SK-N-SH treated with all-trans-retinoic acid at 6 μM for 48 hours (cell line): ENCODE data around the gene PADI3.

Experiments
- ATAC-seq: fragments of 200-7000 bp; cut with Tn5 transposase; 3 replicates; pipeline ENCODE4 v1.9.1; 2020; ENCODE audit warnings: mild to moderate bottlenecking, moderate library complexity
- ARNTL ChIP-seq: fragments of 450-650 bp; formaldehyde crosslinking; IDR thresholded peaks from 2 replicates; pipeline ENCODE4 v1.5.0; 2020; ENCODE audit warnings: low read depth, mild to moderate bottlenecking, moderate library complexity, borderline replicate concordance
- BACH2 ChIP-seq: fragments of 250-450 bp; sonication (Bioruptor Pico); IDR thresholded peaks from 2 replicates; pipeline ENCODE4 v1.9.0; 2021; ENCODE audit warnings: mild to moderate bottlenecking, borderline replicate concordance
- CSDC2 ChIP-seq: fragments of 250-450 bp; sonication (Bioruptor Pico); IDR thresholded peaks from 2 replicates; pipeline ENCODE4 v1.5.0; 2020; ENCODE audit warnings: mild to moderate bottlenecking, moderate library complexity
- ESRRG ChIP-seq: fragments of 250-450 bp; sonication (Bioruptor Pico); IDR thresholded peaks from 2 replicates; pipeline ENCODE4 v1.6.1; 2021; ENCODE audit warnings: mild to moderate bottlenecking
- GLIS3 ChIP-seq: fragments of 250-450 bp; sonication (Bioruptor Pico); IDR thresholded peaks from 2 replicates; pipeline ENCODE4 v1.5.0; 2020; ENCODE audit warnings: mild to moderate bottlenecking, moderate library complexity
- ISL1 ChIP-seq: fragments of 250-450 bp; sonication (Bioruptor Pico); IDR thresholded peaks from 2 replicates; pipeline ENCODE4 v2.1.2; 2022; ENCODE audit warnings: mild to moderate bottlenecking, moderate library complexity
- OSR1 ChIP-seq: fragments of 250-450 bp; sonication (Bioruptor Pico); IDR thresholded peaks from 2 replicates; pipeline ENCODE4 v1.8.0; 2022; ENCODE audit warnings: moderate library complexity, mild to moderate bottlenecking, inconsistent platforms
- PPARA ChIP-seq: fragments of 250-450 bp; sonication (Bioruptor Pico); IDR thresholded peaks from 2 replicates; pipeline ENCODE4 v1.5.0; 2020; ENCODE audit warnings: mild to moderate bottlenecking, borderline replicate concordance
- RARB ChIP-seq: fragments of 250-450 bp; sonication (Bioruptor Pico); IDR thresholded peaks from 2 replicates; pipeline ENCODE4 v1.8.0; 2021; ENCODE audit warnings: mild to moderate bottlenecking, moderate library complexity
- SNAI2 ChIP-seq: fragments of 250-450 bp; sonication (Bioruptor Pico); IDR thresholded peaks from 2 replicates; pipeline ENCODE4 v1.5.0; 2020; ENCODE audit warnings: mild to moderate bottlenecking, moderate library complexity
- TCF4 ChIP-seq: fragments of 250-450 bp; sonication (Bioruptor Pico); IDR thresholded peaks from 2 replicates; pipeline ENCODE4 v1.8.0; 2021; ENCODE audit warnings: mild to moderate bottlenecking, moderate library complexity, borderline replicate concordance
- TOX ChIP-seq: fragments of 250-450 bp; sonication (Bioruptor Pico); IDR thresholded peaks from 2 replicates; pipeline ENCODE4 v1.8.0; 2021; ENCODE audit warnings: mild to moderate bottlenecking, moderate library complexity, borderline replicate concordance
- ZFP3 ChIP-seq: fragments of 250-450 bp; sonication (Bioruptor Pico); IDR thresholded peaks from 2 replicates; pipeline ENCODE4 v1.5.0; 2020; ENCODE audit warnings: mild to moderate bottlenecking, moderate library complexity
- ZFP30 ChIP-seq: fragments of 450-650 bp; formaldehyde crosslinking; IDR thresholded peaks from 2 replicates; pipeline ENCODE4 v1.5.0; 2022; ENCODE audit warnings: mild to moderate bottlenecking, moderate library complexity
- ZNF565 ChIP-seq: fragments of 450-650 bp; formaldehyde crosslinking; conservative IDR thresholded peaks from 2 replicates; pipeline ENCODE4 v1.5.0; 2020; ENCODE audit warnings: low read depth, mild to moderate bottlenecking, moderate library complexity
- ZNF70 ChIP-seq: fragments of 450-650 bp; formaldehyde crosslinking; IDR thresholded peaks from 2 replicates; pipeline ENCODE4 v1.5.0; 2020; ENCODE audit warnings: mild to moderate bottlenecking, moderate library complexity
- ZNF8 ChIP-seq: fragments of 450-650 bp; formaldehyde crosslinking; IDR thresholded peaks from 2 replicates; pipeline ENCODE4 v1.5.0; 2020; ENCODE audit warnings: mild to moderate bottlenecking, moderate library complexity
- TF ChIP-seq, protein P1 (sequence below): fragments of 250-450 bp; sonication (Bioruptor Pico); IDR thresholded peaks from 2 replicates; pipeline ENCODE4 v1.5.1; 2021; ENCODE audit warnings: mild to moderate bottlenecking, moderate library complexity
- TF ChIP-seq, protein P2 (sequence below): fragments of 250-450 bp; sonication (Bioruptor Pico); IDR thresholded peaks from 2 replicates; pipeline ENCODE4 v1.5.1; 2020; ENCODE audit warnings: low read depth, mild to moderate bottlenecking, moderate library complexity
- TF ChIP-seq, protein P3 (sequence below): fragments of 250-450 bp; sonication (Bioruptor Pico); IDR thresholded peaks from 2 replicates; pipeline ENCODE4 v1.5.0; 2020; ENCODE audit warnings: mild to moderate bottlenecking, moderate library complexity

PADI3 gene

DNA sequence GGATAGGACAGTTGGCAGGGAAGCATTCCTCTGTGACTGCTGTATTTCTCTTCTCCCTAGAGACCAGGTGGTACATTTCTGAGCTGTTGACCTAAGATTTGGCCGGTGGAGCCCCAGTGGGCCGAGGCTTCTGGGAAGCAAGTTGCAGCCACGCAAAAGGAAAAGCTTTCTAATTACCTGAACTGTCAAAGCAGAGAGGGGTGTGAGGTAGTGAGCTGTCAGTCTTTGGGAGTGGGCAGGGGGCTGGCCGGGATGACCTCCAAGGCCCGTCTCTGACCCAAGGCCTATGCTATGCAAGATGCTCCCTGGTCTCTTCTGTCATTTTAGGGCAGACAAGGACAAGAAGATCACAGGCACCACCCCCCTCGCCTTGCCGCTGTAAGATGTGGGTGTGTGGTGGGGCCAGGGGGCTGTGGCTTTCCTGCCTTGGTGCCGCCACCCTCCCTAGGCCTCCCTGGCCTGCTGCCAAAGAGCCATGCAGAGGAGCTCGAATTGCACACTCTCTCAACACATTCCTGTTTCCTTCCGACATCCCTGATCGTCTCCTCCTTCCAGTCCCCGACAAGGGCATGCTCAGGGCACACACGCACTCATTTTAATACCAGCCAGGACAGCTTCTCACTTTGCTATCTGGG, 36.3 kb upstream of the PADI3 start:
- ATAC-seq: peak; percentile 78
- TF ChIP-seq BACH2 (CRISPR knock-in tag) (no peak), GLIS3 (CRISPR knock-in tag) (no peak), ESRRG (CRISPR knock-in tag) (no peak), CSDC2 (CRISPR knock-in tag) (no peak), ZNF8 (CRISPR knock-in tag) (no peak), ZNF565 (CRISPR knock-in tag) (no peak), ARNTL (CRISPR knock-in tag) (no peak), RARB (CRISPR knock-in tag) (no peak), OSR1 (no peak), TOX (CRISPR knock-in tag) (no peak)
- TF ChIP-seq, protein P1, sequence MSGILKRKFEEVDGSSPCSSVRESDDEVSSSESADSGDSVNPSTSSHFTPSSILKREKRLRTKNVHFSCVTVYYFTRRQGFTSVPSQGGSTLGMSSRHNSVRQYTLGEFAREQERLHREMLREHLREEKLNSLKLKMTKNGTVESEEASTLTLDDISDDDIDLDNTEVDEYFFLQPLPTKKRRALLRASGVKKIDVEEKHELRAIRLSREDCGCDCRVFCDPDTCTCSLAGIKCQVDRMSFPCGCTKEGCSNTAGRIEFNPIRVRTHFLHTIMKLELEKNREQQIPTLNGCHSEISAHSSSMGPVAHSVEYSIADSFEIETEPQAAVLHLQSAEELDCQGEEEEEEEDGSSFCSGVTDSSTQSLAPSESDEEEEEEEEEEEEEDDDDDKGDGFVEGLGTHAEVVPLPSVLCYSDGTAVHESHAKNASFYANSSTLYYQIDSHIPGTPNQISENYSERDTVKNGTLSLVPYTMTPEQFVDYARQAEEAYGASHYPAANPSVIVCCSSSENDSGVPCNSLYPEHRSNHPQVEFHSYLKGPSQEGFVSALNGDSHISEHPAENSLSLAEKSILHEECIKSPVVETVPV: no peak
- TF ChIP-seq, protein P2, sequence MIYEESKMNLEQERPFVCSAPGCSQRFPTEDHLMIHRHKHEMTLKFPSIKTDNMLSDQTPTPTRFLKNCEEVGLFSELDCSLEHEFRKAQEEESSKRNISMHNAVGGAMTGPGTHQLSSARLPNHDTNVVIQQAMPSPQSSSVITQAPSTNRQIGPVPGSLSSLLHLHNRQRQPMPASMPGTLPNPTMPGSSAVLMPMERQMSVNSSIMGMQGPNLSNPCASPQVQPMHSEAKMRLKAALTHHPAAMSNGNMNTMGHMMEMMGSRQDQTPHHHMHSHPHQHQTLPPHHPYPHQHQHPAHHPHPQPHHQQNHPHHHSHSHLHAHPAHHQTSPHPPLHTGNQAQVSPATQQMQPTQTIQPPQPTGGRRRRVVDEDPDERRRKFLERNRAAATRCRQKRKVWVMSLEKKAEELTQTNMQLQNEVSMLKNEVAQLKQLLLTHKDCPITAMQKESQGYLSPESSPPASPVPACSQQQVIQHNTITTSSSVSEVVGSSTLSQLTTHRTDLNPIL: no peak
- TF ChIP-seq, all 23 proteins: peak for 0

DNA sequence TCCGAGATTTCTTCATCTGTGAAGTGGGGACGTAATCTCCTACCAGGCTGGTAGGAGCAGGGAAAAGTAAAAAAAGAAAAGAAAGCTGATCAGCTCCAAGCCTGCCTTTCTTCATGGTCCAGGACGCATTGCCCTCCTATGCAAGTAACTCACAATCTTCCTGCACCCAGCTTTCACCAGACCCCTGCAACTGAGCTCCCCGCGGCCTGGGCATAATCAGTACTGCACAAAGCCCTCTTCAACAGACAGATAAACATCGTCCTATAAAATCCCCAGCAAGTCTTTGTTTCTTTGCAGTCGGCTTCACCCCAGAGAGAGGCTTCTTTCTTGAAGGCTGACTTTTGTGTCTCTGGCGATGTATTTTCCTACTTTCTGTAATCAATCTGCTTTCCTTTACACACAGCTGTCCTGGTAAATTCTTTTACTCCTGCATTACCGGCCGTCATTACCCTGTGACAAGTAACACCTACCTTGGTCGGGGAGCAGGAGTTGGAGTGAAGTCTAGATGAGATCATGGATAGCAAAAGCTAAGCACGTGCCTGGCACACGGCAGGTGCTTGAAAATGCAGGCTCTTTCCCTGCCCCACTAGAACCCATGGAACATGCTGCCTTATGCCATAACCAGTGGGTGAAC, 35.6 kb upstream of the PADI3 start:
- peak; percentile 15; the same call in 2 of the 3 replicates for ATAC-seq
- TF ChIP-seq TOX (CRISPR knock-in tag) (no peak), OSR1 (no peak), ISL1 (CRISPR knock-in tag) (no peak), TCF4 (CRISPR knock-in tag) (no peak), CSDC2 (CRISPR knock-in tag) (no peak), ZNF565 (CRISPR knock-in tag) (no peak), ZFP30 (CRISPR knock-in tag) (no peak), ZNF70 (CRISPR knock-in tag) (no peak), ZFP3 (CRISPR knock-in tag) (no peak), RARB (CRISPR knock-in tag) (no peak), SNAI2 (CRISPR knock-in tag) (no peak), PPARA (CRISPR knock-in tag) (no peak)
- TF ChIP-seq, protein P2: no peak
- TF ChIP-seq, protein P3, sequence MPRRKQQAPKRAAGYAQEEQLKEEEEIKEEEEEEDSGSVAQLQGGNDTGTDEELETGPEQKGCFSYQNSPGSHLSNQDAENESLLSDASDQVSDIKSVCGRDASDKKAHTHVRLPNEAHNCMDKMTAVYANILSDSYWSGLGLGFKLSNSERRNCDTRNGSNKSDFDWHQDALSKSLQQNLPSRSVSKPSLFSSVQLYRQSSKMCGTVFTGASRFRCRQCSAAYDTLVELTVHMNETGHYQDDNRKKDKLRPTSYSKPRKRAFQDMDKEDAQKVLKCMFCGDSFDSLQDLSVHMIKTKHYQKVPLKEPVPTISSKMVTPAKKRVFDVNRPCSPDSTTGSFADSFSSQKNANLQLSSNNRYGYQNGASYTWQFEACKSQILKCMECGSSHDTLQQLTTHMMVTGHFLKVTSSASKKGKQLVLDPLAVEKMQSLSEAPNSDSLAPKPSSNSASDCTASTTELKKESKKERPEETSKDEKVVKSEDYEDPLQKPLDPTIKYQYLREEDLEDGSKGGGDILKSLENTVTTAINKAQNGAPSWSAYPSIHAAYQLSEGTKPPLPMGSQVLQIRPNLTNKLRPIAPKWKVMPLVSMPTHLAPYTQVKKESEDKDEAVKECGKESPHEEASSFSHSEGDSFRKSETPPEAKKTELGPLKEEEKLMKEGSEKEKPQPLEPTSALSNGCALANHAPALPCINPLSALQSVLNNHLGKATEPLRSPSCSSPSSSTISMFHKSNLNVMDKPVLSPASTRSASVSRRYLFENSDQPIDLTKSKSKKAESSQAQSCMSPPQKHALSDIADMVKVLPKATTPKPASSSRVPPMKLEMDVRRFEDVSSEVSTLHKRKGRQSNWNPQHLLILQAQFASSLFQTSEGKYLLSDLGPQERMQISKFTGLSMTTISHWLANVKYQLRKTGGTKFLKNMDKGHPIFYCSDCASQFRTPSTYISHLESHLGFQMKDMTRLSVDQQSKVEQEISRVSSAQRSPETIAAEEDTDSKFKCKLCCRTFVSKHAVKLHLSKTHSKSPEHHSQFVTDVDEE (CRISPR knock-in tag): no peak

DNA sequence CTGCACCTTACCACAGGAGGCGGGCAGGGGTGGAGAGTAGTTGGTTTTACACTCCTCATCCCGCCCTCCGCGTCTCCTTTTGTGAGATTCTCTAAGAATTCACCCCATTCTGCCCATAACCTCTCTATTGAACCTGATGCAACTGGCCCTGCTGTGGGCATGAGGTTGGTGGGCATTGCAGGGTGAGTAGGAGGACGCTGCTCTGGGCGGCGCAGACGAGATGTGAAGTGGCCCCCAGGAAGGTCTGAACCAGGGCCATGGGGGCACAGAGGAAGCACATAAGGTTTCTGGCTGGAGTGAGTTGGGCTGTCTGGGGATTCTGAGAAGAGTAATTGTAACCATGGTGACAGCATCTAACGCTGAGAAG, 35.1 kb upstream of the PADI3 start:
- ATAC-seq: no peak

More for the DNA sequence above, 35.1 kb upstream of the PADI3 start:
- no peak for TF ChIP-seq SNAI2 (CRISPR knock-in tag)
- TF ChIP-seq TCF4 (CRISPR knock-in tag): no peak
- no peak for TF ChIP-seq CSDC2 (CRISPR knock-in tag)
- TF ChIP-seq RARB (CRISPR knock-in tag): no peak
- TF ChIP-seq ARNTL (CRISPR knock-in tag): no peak
- TF ChIP-seq ZNF70 (CRISPR knock-in tag): no peak
- peak; percentile 80 for TF ChIP-seq ZFP3 (CRISPR knock-in tag)
- TF ChIP-seq ESRRG (CRISPR knock-in tag): no peak
- TF ChIP-seq, all 23 proteins: peak for 1
